Cardiac fibroblast (primary cell): ENCODE measurements around the gene CBFA2T3.

Experiments used
- DNase-seq, 2 donors: peaks; one replicate each; pipeline versions ENCODE4 v3.0.0 to v3.0.0-alpha.2; 2010; ENCODE audit warnings: low read depth in 2 of 2
- H3K4me3 ChIP-seq, 2 donors: replicated peaks in 1 of 2; 1 replicate in 1 of 2; 2 replicates in 1 of 2; pipeline ENCODE4 v1.5.1; 2011; ENCODE audit warnings: low read depth in 2 of 2, low read length in 2 of 2, mild to moderate bottlenecking in 2 of 2, moderate library complexity in 1 of 2
- CTCF ChIP-seq: IDR thresholded peaks from one replicate; pipeline ENCODE4 v1.5.1; 2011; ENCODE audit warnings: low read depth, mild to moderate bottlenecking, low read length, inconsistent platforms

CBFA2T3 gene

DNA sequence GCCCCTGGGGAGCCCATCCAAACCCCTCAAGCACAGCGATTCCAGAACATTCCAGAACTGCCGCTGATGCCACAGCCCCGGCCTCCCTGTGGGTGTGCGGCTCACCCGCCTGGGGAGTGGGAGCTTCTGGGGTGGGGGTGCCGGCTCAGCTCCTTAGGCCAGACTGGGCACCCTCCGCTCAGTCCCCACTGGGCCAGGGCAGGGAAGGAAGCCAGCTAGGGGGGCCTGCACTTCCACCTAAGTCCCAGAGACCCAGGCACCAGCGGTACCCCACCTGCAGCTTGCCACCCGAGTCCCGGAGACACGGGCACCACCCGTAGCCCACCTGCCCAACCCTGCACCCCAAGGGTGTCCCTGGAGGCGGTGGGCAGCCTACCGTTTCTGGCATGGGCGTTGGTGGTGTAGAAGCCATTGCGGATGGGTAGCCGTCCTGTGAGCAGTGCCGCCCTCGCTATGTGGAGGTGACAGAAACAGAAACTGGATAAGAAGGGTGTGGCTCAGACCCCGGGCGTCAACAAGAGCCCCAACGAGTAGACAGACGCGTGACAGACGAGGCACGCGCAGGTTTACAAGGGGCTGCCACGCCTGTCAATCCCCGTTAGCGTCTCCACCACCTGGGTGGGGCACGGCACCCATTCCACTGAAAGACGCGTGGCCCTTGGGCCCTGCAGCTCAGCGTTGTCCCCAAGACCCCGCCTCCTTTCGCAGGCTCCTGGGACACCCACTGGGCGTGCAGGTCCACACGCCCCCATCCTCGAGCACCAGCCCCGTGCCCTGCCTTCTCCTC is 135.3 kb downstream of the CBFA2T3 start:
- no peak overlapping the region for H3K4me3 ChIP-seq
- no peak for TF ChIP-seq CTCF
- DNase-seq: no peak

DNA sequence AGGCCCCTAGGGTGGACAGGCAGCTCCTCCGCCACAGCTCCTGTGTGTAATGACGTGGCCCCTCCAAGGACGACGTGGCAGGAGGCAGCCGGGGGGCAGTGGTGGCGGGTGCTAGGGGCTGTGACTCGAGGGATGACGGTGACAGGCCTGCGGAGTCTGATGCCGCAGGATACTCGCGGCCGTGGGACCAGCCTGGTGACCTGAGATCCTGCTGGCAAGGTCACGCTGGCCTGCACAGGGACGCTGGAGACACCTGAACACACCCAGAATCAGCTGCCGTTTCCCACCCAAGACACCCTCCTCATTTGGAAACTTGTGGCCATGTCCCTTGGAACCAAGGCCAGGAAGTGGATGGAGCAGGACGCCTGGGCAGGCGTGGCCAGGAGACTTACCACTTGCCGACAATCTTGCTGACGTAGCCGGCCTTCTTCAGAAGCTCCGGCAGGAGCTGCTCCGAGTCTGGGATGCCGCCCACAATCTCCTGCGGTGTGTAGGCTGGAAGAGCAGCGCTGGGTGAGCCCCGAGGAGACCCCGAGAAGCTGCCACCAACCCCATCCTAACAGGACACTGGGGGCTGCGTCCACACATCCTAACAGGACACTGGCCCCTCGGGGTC is 136.3 kb downstream of the CBFA2T3 start:
- DNase-seq: no peak
- no peak overlapping the region for H3K4me3 ChIP-seq
- TF ChIP-seq CTCF: no peak

GRCh38 chr16:88839745-88840599 is 137.0 kb downstream of the CBFA2T3 start:
- H3K4me3 ChIP-seq: no peak overlapping the region
- no peak for DNase-seq
- TF ChIP-seq CTCF: no peak

DNA sequence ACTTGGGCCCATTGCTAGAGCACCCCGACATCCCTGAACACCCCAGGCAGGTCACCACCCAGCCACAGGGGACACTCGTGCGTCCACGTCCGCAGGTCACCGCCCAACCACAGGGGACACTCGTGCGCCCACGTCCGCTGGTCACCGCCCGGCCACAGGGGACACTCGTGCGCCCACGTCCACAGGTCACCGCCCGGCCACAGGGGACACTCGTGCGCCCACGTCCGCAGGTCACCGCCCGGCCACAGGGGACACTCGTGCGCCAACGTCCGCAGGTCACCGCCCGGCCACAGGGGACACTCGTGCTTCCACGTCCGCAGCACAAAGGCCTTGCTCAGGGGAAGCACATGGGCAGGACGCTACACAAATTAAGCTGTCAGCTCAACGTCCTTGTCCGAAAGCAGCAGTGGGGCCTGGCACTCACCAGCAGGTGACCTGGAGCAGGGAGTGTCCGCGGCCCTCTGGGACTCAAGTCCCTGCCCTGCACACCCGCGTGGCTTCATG is 137.9 kb downstream of the CBFA2T3 start:
- no peak for DNase-seq
- no peak for TF ChIP-seq CTCF
- no peak overlapping the region for H3K4me3 ChIP-seq

DNA sequence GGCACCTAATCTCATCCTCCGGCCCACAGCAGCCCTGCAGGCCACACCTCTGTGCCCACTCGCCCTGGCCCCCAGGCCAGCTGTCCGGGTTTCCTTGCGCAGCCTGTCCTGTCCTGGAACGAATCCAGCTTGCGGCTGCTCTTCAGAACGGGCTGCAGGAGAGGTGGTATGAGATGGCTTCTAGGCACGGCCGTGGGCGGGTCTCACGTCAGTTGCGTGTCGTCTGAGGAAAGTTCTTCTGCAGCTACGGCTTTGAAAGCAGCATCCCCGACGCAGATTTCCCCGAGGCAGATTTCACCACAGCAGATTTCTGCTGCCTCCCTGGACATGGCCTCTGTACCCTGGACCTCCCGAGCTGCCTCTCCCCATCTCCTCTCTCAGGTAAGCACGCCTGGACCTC is 138.4 kb downstream of the CBFA2T3 start:
- no peak for TF ChIP-seq CTCF
- no peak for DNase-seq
- H3K4me3 ChIP-seq: no peak overlapping the region

- no peak for DNase-seq
- no peak overlapping the region for H3K4me3 ChIP-seq
- no peak for TF ChIP-seq CTCF
These were observed 139.2 kb downstream of the CBFA2T3 start for GRCh38 chr16:88837806-88838205.
